Tibial artery (tissue), 4 donors: Measurements from ENCODE around the gene PRSS56.

ENCODE experiments used
- DNase-seq, 2 donors: peaks; one replicate each; pipeline ENCODE4 v3.0.0-alpha.2; 2019
- H3K27ac ChIP-seq, 2 donors: fragments of 200-600 bp; sonication (generic) in 1 of 2; 1 replicate in 1 of 2; 2 replicates in 1 of 2; pipeline ENCODE4 v1.5.1; 2018 to 2019; ENCODE audit warnings: mild to moderate bottlenecking in 1 of 2
- H3K27me3 ChIP-seq, 2 donors: fragments of 200-600 bp; sonication (generic) in 1 of 2; one replicate each; pipeline versions ENCODE4 v1.5.1 to v1.6.0; 2016 to 2019
- H3K36me3 ChIP-seq, 3 donors: fragments of 200-600 bp; sonication (generic) in 2 of 3; one replicate each; pipeline ENCODE4 v1.5.1; 2016 to 2019; ENCODE audit warnings: mild to moderate bottlenecking in 2 of 3
- H3K4me1 ChIP-seq, 4 donors: fragments of 200-600 bp; sonication (generic) in 2 of 4; 1 replicate in 3 of 4; 2 replicates in 1 of 4; pipeline ENCODE4 v1.5.1; 2016 to 2019
- H3K4me3 ChIP-seq, 2 donors: fragments of 200-600 bp; sonication (generic) in 1 of 2; 1 replicate in 1 of 2; 2 replicates in 1 of 2; pipeline ENCODE4 v1.5.1; 2018 to 2019; ENCODE audit warnings: mild to moderate bottlenecking in 2 of 2
- H3K9me3 ChIP-seq, 3 donors: fragments of 200-600 bp; sonication (generic) in 1 of 3; one replicate each; pipeline ENCODE4 v1.5.1; 2016 to 2019
- CTCF ChIP-seq, 2 experiments: fragments of 200-600 bp in 1 of 2; fragments of 450-650 bp in 1 of 2; IDR thresholded peaks; one replicate each; pipeline ENCODE4 v1.5.1; 2017 to 2019; ENCODE audit warnings: antibody characterized with exemption in 2 of 2, mild to moderate bottlenecking in 1 of 2, moderate library complexity in 1 of 2
- intact Hi-C: fragments of 100-400 bp; cut with DNase I; formaldehyde crosslinking; loops from one replicate; pipeline ENCODE4 v1.15.0; 2023; ENCODE audit warnings: low total_unique reads

The PRSS56 gene

GRCh38 chr2:232492963-232493700, 27.1 kb upstream of the PRSS56 start:
- intact Hi-C loops, result no loop called here
- no peak for TF ChIP-seq CTCF (IDR thresholded peaks at IDR 0.05)
- Histone ChIP-seq H3K4me1 (no peaks in the 10 kb centered on the region), H3K36me3 (no peaks in the 10 kb centered on the region), H3K4me3 (no peak overlapping the region), H3K27ac (no peak overlapping the region), H3K9me3 (no peaks in the 10 kb centered on the region), H3K27me3 (peaks cover 0 to 43% of the 10 kb centered on the region in 2 donors)
- no peak for DNase-seq

- no peak for TF ChIP-seq CTCF (IDR thresholded peaks at IDR 0.05)
- no peak for DNase-seq
- intact Hi-C loops, result no loop called here
- H3K27me3 ChIP-seq, result peaks cover 0 to 37% of the 10 kb centered on the region in 2 donors
- H3K36me3 ChIP-seq, result no peaks in the 10 kb centered on the region
- H3K9me3 ChIP-seq, result no peaks in the 10 kb centered on the region
- no peak overlapping the region for H3K4me3 ChIP-seq
- H3K4me1 ChIP-seq, result no peaks in the 10 kb centered on the region
- no peak overlapping the region for H3K27ac ChIP-seq
Measured at GRCh38 chr2:232493701-232494474, 26.3 kb upstream of the PRSS56 start.

- Histone ChIP-seq H3K36me3 (no peaks in the 10 kb centered on the region), H3K9me3 (no peaks in the 10 kb centered on the region), H3K27me3 (peaks cover 0 to 36% of the 10 kb centered on the region in 2 donors), H3K27ac (no peak overlapping the region), H3K4me3 (no peak overlapping the region), H3K4me1 (no peaks in the 10 kb centered on the region)
- intact Hi-C loops, result no loop called here
- no peak for TF ChIP-seq CTCF (IDR thresholded peaks at IDR 0.05)
- no peak for DNase-seq
Measured at GRCh38 chr2:232494542-232494941, 25.6 kb upstream of the PRSS56 start.

GRCh38 chr2:232495292-232495691, 24.9 kb upstream of the PRSS56 start:
- H3K36me3 ChIP-seq, result no peaks in the 10 kb centered on the region

More at GRCh38 chr2:232495292-232495691, 24.9 kb upstream of the PRSS56 start:
- intact Hi-C loops, result no loop called here
- Histone ChIP-seq H3K27ac (no peak overlapping the region), H3K4me3 (no peak overlapping the region), H3K4me1 (no peaks in the 10 kb centered on the region), H3K27me3 (peaks cover 0 to 34% of the 10 kb centered on the region in 2 donors), H3K9me3 (no peaks in the 10 kb centered on the region)
- DNase-seq, result no peak
- no peak for TF ChIP-seq CTCF (IDR thresholded peaks at IDR 0.05)
